HepG2 (cell line): ENCODE measurements around the gene ATN1. TPM values are rescaled to one million over a fixed set of nuclear protein-coding genes. Genes with fewer than 3 reads are reported as not detected.
"Not testable (repeated sequence)": the region's sequence is repeated elsewhere in the genome, so short reads cannot be mapped to it uniquely, and the experiment has no call there.

Source experiments
- ATAC-seq: fragments of 200-7000 bp; cut with Tn5 transposase; 3 replicates; pipeline ENCODE4 v1.9.1; 2020; ENCODE audit warnings: mild to moderate bottlenecking, moderate library complexity
- BruUV-seq: library from RNA; stranded (reverse); fragments of 400-500 nt; replicated peaks from 2 replicates; lab custom pipeline; 2021; lab: Mats Ljungman, UMichigan
- CTCF ChIA-PET: fragments of 300-600 bp; formaldehyde crosslinking; extraction: SDS; loops from one replicate; lab custom pipeline; 2021; ENCODE audit warnings: low total read pairs, inconsistent platforms, low intra/inter-chr PET ratio; lab: Yijun Ruan, JAX
- POLR2A ChIA-PET: fragments of 350-600 bp; sonication (Branson Sonifier 250); formaldehyde crosslinking; loops from one replicate; lab custom pipeline; 2020; ENCODE audit warnings: antibody characterized with exemption, inconsistent platforms; lab: Yijun Ruan, JAX
- DNase-seq: peaks from one replicate; pipeline ENCODE4 v3.0.0-alpha.2; 2015; ENCODE audit warnings: low spot score
- FAIRE-seq: peaks from 3 replicates; lab custom pipeline; 2011; peaks lifted over from hg19 to GRCh38; lab: Jason Lieb, UNC
- H2AFZ ChIP-seq: one replicate; pipeline ENCODE4 v1.6.1; 2011; ENCODE audit warnings: low read length, inconsistent platforms
- H3K27ac ChIP-seq: fragments of 300-600 bp; 3 replicates; pipeline ENCODE4 v1.8.0; 2011; ENCODE audit warnings: mixed run types, mild to moderate bottlenecking, mixed read lengths, low read length, inconsistent platforms; ENCODE audit not compliant: insufficient read depth; ENCODE audit errors: extremely low read length
- H3K27me3 ChIP-seq, 2 experiments: fragments of 200-600 bp in 1 of 2; 2 replicates in 1 of 2; 3 replicates in 1 of 2; pipeline versions ENCODE4 v1.6.0 to v1.8.0; 2011; ENCODE audit warnings: low read length in 2 of 2, mild to moderate bottlenecking in 2 of 2, moderate library complexity in 2 of 2, inconsistent platforms in 1 of 2; ENCODE audit not compliant: insufficient read depth in 2 of 2, control insufficient read depth in 1 of 2
- H3K36me3 ChIP-seq, 2 experiments: fragments of 200-600 bp in 1 of 2; replicated peaks in 1 of 2; 2 replicates in 1 of 2; 3 replicates in 1 of 2; pipeline versions ENCODE4 v1.5.1 to v1.8.0; 2011; ENCODE audit warnings: low read length in 2 of 2, inconsistent platforms in 1 of 2; ENCODE audit not compliant: insufficient read depth in 2 of 2, control insufficient read depth in 1 of 2
- H3K4me1 ChIP-seq: 2 replicates; pipeline ENCODE4 v1.5.1; 2012; ENCODE audit warnings: low read length, inconsistent platforms; ENCODE audit not compliant: insufficient read depth
- H3K4me2 ChIP-seq: 2 replicates; pipeline ENCODE4 v1.6.0; 2011; ENCODE audit warnings: low read depth, low read length, inconsistent platforms
- H3K4me3 ChIP-seq, 3 experiments: fragments of 200-600 bp in 1 of 3; sonication (generic), shearing (Covaris generic) in 1 of 3; replicated peaks in 1 of 3; 2 replicates each; pipeline ENCODE4 v1.5.1; 2011 to 2016; ENCODE audit warnings: low read length in 3 of 3, inconsistent platforms in 2 of 3, low read depth in 2 of 3, mild to moderate bottlenecking in 2 of 3, control low read depth in 1 of 3, mixed read lengths in 1 of 3; ENCODE audit not compliant: insufficient read depth in 1 of 3
- H3K79me2 ChIP-seq: one replicate; pipeline ENCODE4 v1.6.1; 2011; ENCODE audit warnings: low read length, inconsistent platforms; ENCODE audit not compliant: insufficient read depth
- H3K9ac ChIP-seq: 2 replicates; pipeline ENCODE4 v1.6.0; 2011; ENCODE audit warnings: mild to moderate bottlenecking, low read depth, low read length, inconsistent platforms; ENCODE audit not compliant: insufficient read depth
- H3K9me3 ChIP-seq: 2 replicates; pipeline ENCODE4 v1.5.1; 2012; ENCODE audit warnings: mild to moderate bottlenecking, low read length
- H4K20me1 ChIP-seq: 2 replicates; pipeline ENCODE4 v1.6.0; 2011; ENCODE audit warnings: inconsistent platforms, mild to moderate bottlenecking, low read length, moderate library complexity; ENCODE audit not compliant: insufficient read depth
- SNAPC4 ChIP-seq: sonication (generic); formaldehyde crosslinking; IDR thresholded peaks from 2 replicates; pipeline ENCODE4 v1.4.0; 2020; ENCODE audit warnings: mild to moderate bottlenecking, missing genetic modification reagents
- ZBTB38 ChIP-seq: sonication (generic); formaldehyde crosslinking; IDR thresholded peaks from 2 replicates; pipeline ENCODE4 v1.5.1; 2020; ENCODE audit warnings: mild to moderate bottlenecking, missing genetic modification reagents
- ZNF121 ChIP-seq: sonication (generic); formaldehyde crosslinking; IDR thresholded peaks from 2 replicates; pipeline ENCODE4 v1.5.0; 2020; ENCODE audit warnings: mild to moderate bottlenecking, missing genetic modification reagents
- ZNF414 ChIP-seq: sonication (generic); formaldehyde crosslinking; IDR thresholded peaks from 2 replicates; pipeline ENCODE4 v1.5.0; 2020; ENCODE audit warnings: missing genetic modification reagents
- WGBS: methylation state at CpG from one replicate; pipeline ENCODE4 v1.1.6; 2017; ENCODE audit warnings: low lambda C conversion rate; 5-methylcytosine and 5-hydroxymethylcytosine counted together
- in situ Hi-C: cut with HindIII; loops from 2 replicates; pipeline ENCODE4 v1.10.0; 2017; ENCODE audit warnings: low pct_unique_long_range_greater_than_20kb; ENCODE audit not compliant: extremely low pct_ligation_motif_present
- intact Hi-C: fragments of 100-400 bp; cut with micrococcal nuclease; formaldehyde crosslinking; loops from one replicate; pipeline ENCODE4 v1.10.0; 2022; ENCODE audit not compliant: unreplicated experiment
- polyA plus RNA-seq, 8 experiments: library from polyadenylated mRNA; depleted of rRNA in 3 of 8; stranded (reverse) in 7 of 8; unstranded in 1 of 8; fragments of >200 nt; fragmentation: Illumina TruSeq in 4 of 8; extraction: Trizol in 4 of 8; gene quantifications; 2 replicates each; pipeline versions ENCODE4 v1.2.1 to v1.2.3, GENCODE V29; 2011 to 2016; ENCODE audit warnings: low read depth in 4 of 8, missing spikeins in 1 of 8, mixed read lengths in 1 of 8; ENCODE audit not compliant: insufficient read depth in 1 of 8
- total RNA-seq, 5 experiments: library from RNA; depleted of rRNA; stranded (reverse); fragments of >200 nt; fragmentation: Illumina TruSeq; extraction: Trizol; gene quantifications; 2 replicates each; pipeline ENCODE4 v1.2.3, GENCODE V29; 2016; ENCODE audit warnings: low read depth in 1 of 5

ATN1 gene
- total and polyA plus RNA-seq, 2 of the 13 experiments (the other 11 are each of a cell fraction or from before 2014, with no cell fraction given): 2.1 to 8.6 TPM

- H3K36me3 ChIP-seq, H3K4me3 ChIP-seq, H3K79me2 ChIP-seq, H2AFZ ChIP-seq, BruUV-seq, in situ Hi-C loops: not testable (repeated sequence)
- WGBS: 97% methylated on average over 21 of the region's 21 CpGs
- POLR2A ChIA-PET: interaction anchor here (0.9 to 4.4 kb wide), 5 partner anchors 9 to 54 kb away, joined by 3 to 73 read pairs (median 11); partner anchors contain the start of genes C12orf57 and SPSB2
- peak overlapping the region; percentile 94 for H3K27ac ChIP-seq
- TF ChIP-seq ZBTB38 (CRISPR knock-in tag): peak; percentile 40; the same call in 1 of the 2 replicates
- TF ChIP-seq ZNF121 (CRISPR knock-in tag): peak; percentile 79; the same call in 1 of the 2 replicates
- 0 out of 2 replicates have a peak, but pooled peaks have one; percentile 14 for TF ChIP-seq ZNF414
- TF ChIP-seq SNAPC4 (CRISPR knock-in tag): 0 out of 2 replicates have a peak, but pooled peaks have one; percentile 4
- TF ChIP-seq, all 625 proteins: peak for 4; not testable (repeated sequence) for 621
- H3K27me3 ChIP-seq, intact Hi-C loops, H3K9me3 ChIP-seq, H3K4me2 ChIP-seq, FAIRE-seq, DNase-seq, ATAC-seq, H4K20me1 ChIP-seq: not testable (repeated sequence)
- Histone ChIP-seq H3K9ac (peak overlapping the region; percentile 70), H3K4me1 (peaks cover 52% of the 10 kb centered on the region)
- CTCF ChIA-PET: interaction anchor here (2.5 kb wide), 1 partner anchor 17 kb away, joined by 24 read pairs; the partner anchor contains the start of gene SPSB2
These were observed 37.8 kb upstream of the ATN1 start for GRCh38 chr12:6889775-6890573.
